GM19099 (cell line): ENCODE data around the gene RUNX1.

Experiments used
- POLR2A ChIP-seq: IDR thresholded peaks from 3 replicates; pipeline ENCODE4 v1.6.1; 2011; ENCODE audit warnings: low read depth; ENCODE audit not compliant: insufficient read length; ENCODE audit errors: extremely low read depth

Gene RUNX1

GRCh38 chr21:35016517-35017188 is 32.4 kb downstream of the RUNX1 start:
- no peak for TF ChIP-seq POLR2A

DNA sequence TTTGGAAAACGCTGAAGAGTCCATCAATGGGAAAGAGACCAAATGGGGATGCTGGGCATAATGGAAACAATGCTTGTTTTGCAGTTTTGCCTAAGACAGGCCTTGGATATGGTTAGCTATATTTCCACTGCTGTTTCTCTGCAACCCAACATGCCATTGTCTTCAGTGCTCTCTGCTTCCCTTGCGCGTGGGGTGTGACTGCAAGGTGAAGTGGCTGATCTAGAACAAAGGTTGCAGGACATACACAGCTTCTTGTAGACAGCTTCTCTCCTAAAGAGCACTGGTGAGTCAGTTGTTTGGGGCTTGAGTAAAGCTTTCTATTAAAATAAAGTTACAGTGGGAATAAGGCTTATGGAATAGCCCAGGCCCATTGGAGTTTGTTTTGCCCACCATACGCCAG is 33.0 kb downstream of the RUNX1 start:
- TF ChIP-seq POLR2A, result no peak

GRCh38 chr21:35015435-35016024 is 33.6 kb downstream of the RUNX1 start:
- TF ChIP-seq POLR2A, result no peak

- TF ChIP-seq POLR2A, result no peak
Measured at GRCh38 chr21:35014302-35015041, 34.6 kb downstream of the RUNX1 start.

DNA sequence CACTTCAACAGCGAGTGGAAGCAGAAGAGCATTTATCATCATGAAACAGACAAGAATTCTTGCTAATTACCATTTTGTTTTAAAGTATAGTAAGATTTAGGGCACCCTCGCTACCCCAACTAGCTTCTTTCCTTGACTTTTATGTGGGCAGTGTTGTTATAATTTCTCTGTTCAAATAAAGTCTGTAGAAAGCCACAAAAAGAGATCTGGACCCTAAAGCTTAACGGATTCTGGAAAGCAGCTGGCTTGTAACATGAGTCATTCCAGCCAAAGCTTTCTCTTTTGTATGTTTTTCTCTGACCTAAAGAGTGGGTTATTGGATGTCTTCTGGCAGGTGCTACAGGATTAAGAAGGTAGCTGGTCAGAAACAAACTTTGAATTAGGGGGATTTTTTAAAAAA is 37.4 kb downstream of the RUNX1 start:
- TF ChIP-seq POLR2A, result no peak

- TF ChIP-seq POLR2A, result no peak
Measured at GRCh38 chr21:35010447-35010846, 38.7 kb downstream of the RUNX1 start.

GRCh38 chr21:35007348-35007747 is 41.8 kb downstream of the RUNX1 start:
- TF ChIP-seq POLR2A, result no peak

GRCh38 chr21:35006771-35007170 is 42.3 kb downstream of the RUNX1 start:
- TF ChIP-seq POLR2A, result no peak

- TF ChIP-seq POLR2A, result no peak
Measured at GRCh38 chr21:35006248-35006647, 42.9 kb downstream of the RUNX1 start.

DNA sequence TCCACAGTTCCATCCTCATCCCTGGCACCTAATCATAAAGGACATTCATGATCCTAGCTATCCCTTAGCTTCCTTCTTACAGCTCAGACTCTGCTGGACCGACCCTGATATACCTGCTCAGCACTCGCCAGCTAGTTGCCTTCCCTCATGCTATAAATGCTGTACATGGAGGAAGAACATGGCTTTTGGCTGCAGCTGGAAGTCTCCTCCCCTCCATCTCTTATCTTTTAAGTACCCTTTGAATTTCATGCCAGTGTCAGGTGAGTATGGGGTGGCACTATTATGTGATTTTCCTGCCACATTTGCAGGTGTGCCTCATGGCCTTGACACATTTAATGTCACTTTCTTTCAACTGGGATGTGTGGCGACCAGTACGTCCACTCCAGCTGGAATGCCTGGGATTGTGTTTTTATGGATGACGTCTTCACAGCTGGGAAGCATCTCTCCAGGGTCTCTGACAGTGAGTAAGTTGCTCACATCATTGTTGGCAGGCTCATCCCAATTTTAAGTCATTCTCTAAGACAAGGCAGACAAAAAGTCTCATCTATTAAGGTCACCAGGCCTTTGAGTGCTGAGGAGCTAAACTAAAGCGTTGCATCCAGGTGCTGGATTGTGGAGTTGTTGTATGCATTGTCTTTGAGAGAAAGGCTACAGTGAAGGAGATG is 43.4 kb downstream of the RUNX1 start:
- no peak for TF ChIP-seq POLR2A

- TF ChIP-seq POLR2A, result no peak
Measured at GRCh38 chr21:35005077-35005476, 44.0 kb downstream of the RUNX1 start.

- no peak for TF ChIP-seq POLR2A
Measured at GRCh38 chr21:35004314-35004713, 44.8 kb downstream of the RUNX1 start.

DNA sequence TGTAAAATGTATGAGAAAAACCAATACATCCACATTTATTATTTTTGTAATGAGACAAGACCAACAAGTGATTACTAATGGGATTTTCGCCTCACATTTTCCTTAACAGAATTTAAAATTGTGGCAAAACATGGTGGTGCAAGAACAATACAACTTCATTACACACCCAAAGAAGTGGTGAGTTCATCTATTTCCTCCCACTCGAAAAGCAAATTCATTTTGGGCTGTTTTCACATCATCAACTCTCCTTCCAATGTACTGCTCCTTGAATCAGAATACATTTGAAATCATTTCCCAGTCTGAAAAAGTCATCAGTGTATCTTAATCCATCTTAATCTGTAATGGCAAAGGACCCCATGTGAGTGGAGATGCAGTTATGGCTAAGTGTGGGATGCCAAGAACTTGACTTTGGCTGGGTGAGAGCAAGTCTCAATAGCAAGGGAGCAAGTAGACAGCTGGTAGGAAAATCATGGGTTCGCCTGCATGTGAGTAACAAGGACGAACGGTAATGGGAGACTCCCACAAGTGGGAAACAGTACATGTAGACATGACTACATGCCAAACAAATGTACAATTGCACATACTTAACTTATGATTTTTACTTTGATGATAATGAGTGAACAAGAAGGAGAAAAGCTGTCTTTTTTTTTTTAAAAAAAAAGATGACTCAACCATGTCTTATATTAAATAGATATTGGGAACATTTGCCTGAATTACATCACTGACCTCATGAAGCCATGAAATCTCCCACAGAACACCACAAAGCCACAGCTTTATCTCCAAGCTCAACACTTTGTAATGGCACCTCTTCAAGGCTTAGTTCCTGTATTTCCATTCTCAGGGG is 46.0 kb downstream of the RUNX1 start:
- no peak for TF ChIP-seq POLR2A

DNA sequence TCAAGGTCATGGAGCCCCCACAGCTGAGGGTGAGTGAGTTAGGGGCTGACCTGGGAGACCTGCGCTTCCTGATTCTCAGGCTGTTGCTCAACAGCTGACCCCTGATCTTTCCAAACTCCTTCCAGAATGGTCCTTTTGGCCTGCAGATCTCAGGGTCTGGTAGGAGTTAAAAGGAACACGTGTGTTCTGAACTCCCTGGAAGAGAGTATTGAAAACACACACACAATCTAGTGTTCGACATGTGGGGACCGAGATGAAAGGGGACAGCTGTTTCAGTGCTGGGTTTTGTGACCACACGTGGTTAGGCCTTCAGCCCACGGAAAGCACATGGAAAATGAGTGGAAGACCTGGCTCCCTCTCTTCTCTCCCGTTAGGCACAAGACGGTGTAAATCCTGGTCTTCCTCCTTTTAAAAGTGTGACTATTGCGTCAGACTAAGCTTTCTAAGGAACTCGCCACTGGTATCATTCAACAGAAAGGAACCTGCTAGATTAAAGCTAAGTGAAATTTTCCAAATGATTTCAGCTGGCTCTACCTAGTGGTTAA is 49.6 kb downstream of the RUNX1 start:
- TF ChIP-seq POLR2A, result no peak
